ENCODE data around the gene OSER1.
"Not testable (repeated sequence)": the region's sequence is repeated elsewhere in the genome, so short reads cannot be mapped to it uniquely, and the experiment has no call there.

- TF ChIP-seq RFX5 (IDR thresholded peaks at IDR 0.05; ENCODE audit: borderline replicate concordance, low read depth, low read length); EP300 (IDR thresholded peaks at IDR 0.05; ENCODE audit: borderline replicate concordance in 1 of 2, low read depth in 2 of 2, low read length in 2 of 2); POLR2A (IDR thresholded peaks at IDR 0.05; ENCODE audit: control extremely low read depth in 1 of 2, low read depth in 2 of 2, low read length in 2 of 2); KDM5A (IDR thresholded peaks at IDR 0.05; ENCODE audit: low read length); MAX (IDR thresholded peaks at IDR 0.05); CTCF (IDR thresholded peaks at IDR 0.05; ENCODE audit: control extremely low read depth in 1 of 3, insufficient read depth in 1 of 3, low read depth in 1 of 3, low read length in 3 of 3); TAF1 (IDR thresholded peaks at IDR 0.05; ENCODE audit: low read depth, low read length); HDAC2 (IDR thresholded peaks at IDR 0.05; ENCODE audit: borderline replicate concordance in 1 of 2, low read depth in 2 of 2, low read length in 2 of 2); RAD21 (IDR thresholded peaks at IDR 0.05 in 1 of 2, conservative IDR thresholded peaks at IDR 0.05 in 1 of 2; ENCODE audit: low read depth in 2 of 2, low read length in 2 of 2); EZH2 (IDR thresholded peaks at IDR 0.05; ENCODE audit: low read depth, low read length, severe bottlenecking); TBP (IDR thresholded peaks at IDR 0.05; ENCODE audit: low read depth, low read length): not testable (repeated sequence)
Measured at GRCh38 chr20:44191640-44192039, 18.9 kb downstream of the OSER1 start.
